ENCODE results near the gene DMRTA2. TPM values are rescaled to one million over a fixed set of nuclear protein-coding genes. Genes with fewer than 3 reads are reported as not detected.
A peak's percentile ranks its signal among the peaks of the same experiment; 100 is the strongest.

Gene DMRTA2
- total RNA-seq, 1 donor: under 0.01 TPM

DNA sequence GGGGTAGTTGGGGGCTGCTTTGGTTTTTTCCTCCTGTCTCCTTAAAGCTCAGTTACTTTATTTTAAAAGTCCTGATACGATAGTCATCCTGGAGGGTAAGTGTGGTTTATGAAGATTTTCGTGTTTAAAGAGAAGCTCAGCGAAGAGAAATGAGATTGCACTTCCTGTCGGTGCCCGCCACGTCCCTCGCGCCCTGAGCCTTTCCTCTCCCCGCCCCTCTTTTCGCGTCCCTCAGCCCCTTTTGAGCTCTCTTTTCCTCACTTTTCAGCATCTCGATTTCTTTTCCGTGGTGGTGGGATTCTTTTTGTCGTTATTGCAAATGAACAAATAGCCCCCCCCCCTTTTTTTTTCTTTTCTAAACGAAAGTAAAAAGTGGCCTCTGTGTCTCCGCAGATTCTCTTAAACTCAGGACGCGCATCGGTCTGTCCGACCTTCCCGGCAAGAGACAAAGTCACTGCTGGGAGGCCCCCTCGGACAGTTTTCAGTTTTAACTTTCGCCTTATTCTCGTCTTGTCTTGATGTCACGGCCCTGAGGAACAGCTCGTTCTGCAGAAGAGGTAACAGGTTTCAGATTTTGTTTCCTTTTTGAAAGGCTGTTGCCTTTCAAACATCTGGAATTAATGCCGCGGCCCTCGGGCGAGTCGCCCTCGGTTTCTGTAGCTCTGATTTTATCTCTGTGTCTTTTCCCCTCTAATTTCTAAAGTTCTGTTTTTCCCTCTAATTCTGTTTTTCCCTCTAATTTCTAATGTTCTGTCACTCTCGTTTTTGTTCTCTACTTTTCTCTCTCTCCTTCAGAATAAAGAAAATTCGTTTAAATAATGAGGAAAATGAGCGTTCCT, 1.0 kb upstream of the DMRTA2 start:
- H3K79me2 ChIP-seq (ENCODE audit: insufficient read depth, low read length): no peaks in the 10 kb centered on the region
- H3K4me2 ChIP-seq (ENCODE audit: insufficient read depth, low read length): peak overlapping the region; percentile 61
- H3K4me1 ChIP-seq (ENCODE audit: insufficient read depth, low read length): no peaks in the 10 kb centered on the region
- H2AFZ ChIP-seq (ENCODE audit: low read length): no peak overlapping the region
- H3K27ac ChIP-seq (ENCODE audit: low read depth, low read length): no peak overlapping the region
- no peaks in the 10 kb centered on the region for H3K9me3 ChIP-seq (ENCODE audit: low read depth, low read length)
- peaks cover 100% of the 10 kb centered on the region for H3K27me3 ChIP-seq (ENCODE audit: insufficient read depth, low read length)
- peaks cover 5% of the 10 kb centered on the region for H4K20me1 ChIP-seq (ENCODE audit: insufficient read depth, low read length)
- TF ChIP-seq, protein P1, sequence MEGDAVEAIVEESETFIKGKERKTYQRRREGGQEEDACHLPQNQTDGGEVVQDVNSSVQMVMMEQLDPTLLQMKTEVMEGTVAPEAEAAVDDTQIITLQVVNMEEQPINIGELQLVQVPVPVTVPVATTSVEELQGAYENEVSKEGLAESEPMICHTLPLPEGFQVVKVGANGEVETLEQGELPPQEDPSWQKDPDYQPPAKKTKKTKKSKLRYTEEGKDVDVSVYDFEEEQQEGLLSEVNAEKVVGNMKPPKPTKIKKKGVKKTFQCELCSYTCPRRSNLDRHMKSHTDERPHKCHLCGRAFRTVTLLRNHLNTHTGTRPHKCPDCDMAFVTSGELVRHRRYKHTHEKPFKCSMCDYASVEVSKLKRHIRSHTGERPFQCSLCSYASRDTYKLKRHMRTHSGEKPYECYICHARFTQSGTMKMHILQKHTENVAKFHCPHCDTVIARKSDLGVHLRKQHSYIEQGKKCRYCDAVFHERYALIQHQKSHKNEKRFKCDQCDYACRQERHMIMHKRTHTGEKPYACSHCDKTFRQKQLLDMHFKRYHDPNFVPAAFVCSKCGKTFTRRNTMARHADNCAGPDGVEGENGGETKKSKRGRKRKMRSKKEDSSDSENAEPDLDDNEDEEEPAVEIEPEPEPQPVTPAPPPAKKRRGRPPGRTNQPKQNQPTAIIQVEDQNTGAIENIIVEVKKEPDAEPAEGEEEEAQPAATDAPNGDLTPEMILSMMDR (IDR thresholded peaks at IDR 0.05; ENCODE audit: extremely low read depth, low read depth, low read length): no peak
- peak overlapping the region; percentile 45 for H3K4me3 ChIP-seq (ENCODE audit: insufficient read depth, low read length)
- no peaks in the 10 kb centered on the region for H3K36me3 ChIP-seq (ENCODE audit: insufficient read depth, low read length)
- DNase-seq (ENCODE audit: insufficient read length, low spot score, missing footprints): peak; percentile 92

DNA sequence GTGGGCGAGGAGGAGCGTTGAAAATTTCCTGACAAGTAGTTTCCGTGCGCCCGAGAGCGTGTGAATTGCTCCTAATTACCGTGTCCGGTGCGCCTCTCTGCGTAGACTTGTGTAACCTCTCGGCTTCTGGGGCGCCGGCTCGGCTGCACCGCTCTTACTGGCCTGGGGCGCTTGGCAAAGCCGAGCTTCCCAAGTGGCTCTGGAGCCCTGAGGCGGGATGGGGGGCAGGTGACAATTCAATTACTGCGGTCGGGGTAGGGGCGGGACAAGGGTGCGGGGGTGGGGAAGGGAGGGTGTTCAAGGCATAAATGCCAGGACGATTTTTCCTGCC, 392 bp upstream of the DMRTA2 start:
- H3K36me3 ChIP-seq (ENCODE audit: insufficient read depth, low read length): no peaks in the 10 kb centered on the region
- TF ChIP-seq, protein P1 (IDR thresholded peaks at IDR 0.05; ENCODE audit: extremely low read depth, low read depth, low read length): no peak
- peaks cover 5% of the 10 kb centered on the region for H4K20me1 ChIP-seq (ENCODE audit: insufficient read depth, low read length)
- no peak overlapping the region for H3K27ac ChIP-seq (ENCODE audit: low read depth, low read length)
- H3K4me3 ChIP-seq (ENCODE audit: insufficient read depth, low read length): no peak overlapping the region
- DNase-seq (ENCODE audit: insufficient read length, low spot score, missing footprints): peak; percentile 94
- no peak overlapping the region for H2AFZ ChIP-seq (ENCODE audit: low read length)
- no peaks in the 10 kb centered on the region for H3K79me2 ChIP-seq (ENCODE audit: insufficient read depth, low read length)
- no peaks in the 10 kb centered on the region for H3K9me3 ChIP-seq (ENCODE audit: low read depth, low read length)
- peaks cover 98% of the 10 kb centered on the region for H3K27me3 ChIP-seq (ENCODE audit: insufficient read depth, low read length)
- H3K4me2 ChIP-seq (ENCODE audit: insufficient read depth, low read length): no peak overlapping the region
- H3K4me1 ChIP-seq (ENCODE audit: insufficient read depth, low read length): no peaks in the 10 kb centered on the region

DNA sequence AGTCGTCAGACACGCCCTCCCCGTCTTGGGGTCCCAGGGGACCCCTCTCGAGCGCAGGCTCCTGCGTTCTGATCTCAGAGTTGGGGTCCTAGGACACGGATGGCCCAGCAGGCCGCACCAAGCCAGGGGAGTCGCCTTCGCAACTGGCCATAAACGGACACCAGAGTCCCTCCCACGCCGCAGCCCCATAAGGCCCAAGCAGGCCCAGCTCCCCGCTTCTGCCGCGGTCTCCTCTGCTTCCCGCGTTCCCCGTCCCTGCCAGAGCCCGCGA, 633 bp downstream of the DMRTA2 start:
- Histone ChIP-seq H2AFZ (ENCODE audit: low read length) (no peak overlapping the region), H3K79me2 (ENCODE audit: insufficient read depth, low read length) (no peaks in the 10 kb centered on the region), H4K20me1 (ENCODE audit: insufficient read depth, low read length) (peaks cover 5% of the 10 kb centered on the region), H3K4me3 (ENCODE audit: insufficient read depth, low read length) (no peak overlapping the region), H3K4me2 (ENCODE audit: insufficient read depth, low read length) (no peak overlapping the region), H3K27ac (ENCODE audit: low read depth, low read length) (no peak overlapping the region), H3K9me3 (ENCODE audit: low read depth, low read length) (no peaks in the 10 kb centered on the region), H3K36me3 (ENCODE audit: insufficient read depth, low read length) (no peaks in the 10 kb centered on the region), H3K4me1 (ENCODE audit: insufficient read depth, low read length) (no peaks in the 10 kb centered on the region), H3K27me3 (ENCODE audit: insufficient read depth, low read length) (peaks cover 98% of the 10 kb centered on the region)
- DNase-seq (ENCODE audit: insufficient read length, low spot score, missing footprints): no peak
- TF ChIP-seq, protein P1 (IDR thresholded peaks at IDR 0.05; ENCODE audit: extremely low read depth, low read depth, low read length): no peak

DNA sequence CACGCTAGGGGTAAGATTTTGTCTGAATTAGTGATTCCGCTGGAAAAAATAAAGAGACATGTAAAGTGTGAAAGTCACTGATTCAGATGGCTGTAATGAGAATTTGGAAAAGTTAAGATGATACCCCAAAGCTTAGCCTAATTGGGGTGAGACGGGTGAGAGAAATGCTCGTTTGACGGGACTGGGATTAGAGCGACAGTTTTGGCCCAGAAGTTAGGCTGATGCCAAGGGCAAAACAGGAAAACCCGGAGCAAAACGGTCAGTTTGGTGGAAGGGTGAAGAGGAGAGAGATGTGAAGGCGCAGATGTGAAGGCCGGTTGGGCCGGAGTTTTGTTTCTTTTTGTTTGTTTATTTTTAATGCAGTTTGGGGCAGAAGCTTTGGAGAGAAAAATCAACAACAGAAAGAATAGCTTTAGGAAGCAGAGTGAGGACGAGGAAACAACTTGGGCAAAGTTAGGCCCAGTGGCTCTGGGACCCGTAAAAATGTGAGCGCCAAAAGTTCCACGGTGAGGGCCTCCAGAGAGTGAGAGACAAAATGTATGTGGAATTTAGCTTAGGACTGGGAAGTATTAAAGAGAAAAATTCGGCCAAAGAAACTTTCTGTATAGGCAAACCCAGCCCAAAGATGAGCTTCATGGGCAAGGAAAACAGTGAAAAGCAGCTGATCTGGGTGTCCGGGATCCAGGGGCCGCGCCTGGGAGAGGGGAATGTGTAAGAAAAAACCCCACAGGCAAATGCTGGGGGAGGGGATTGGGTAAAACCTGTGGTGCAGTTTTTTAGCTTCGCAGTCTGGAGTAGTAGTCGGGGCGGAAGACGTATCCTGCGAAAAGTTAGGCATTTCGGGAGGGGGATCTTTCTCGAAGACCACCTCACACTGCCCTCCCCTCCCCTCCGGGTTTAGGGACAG, 1.2 kb downstream of the DMRTA2 start:
- Histone ChIP-seq H4K20me1 (ENCODE audit: insufficient read depth, low read length) (peaks cover 5% of the 10 kb centered on the region), H3K27me3 (ENCODE audit: insufficient read depth, low read length) (peaks cover 98% of the 10 kb centered on the region), H2AFZ (ENCODE audit: low read length) (no peak overlapping the region), H3K79me2 (ENCODE audit: insufficient read depth, low read length) (no peaks in the 10 kb centered on the region), H3K4me2 (ENCODE audit: insufficient read depth, low read length) (no peak overlapping the region), H3K9me3 (ENCODE audit: low read depth, low read length) (no peaks in the 10 kb centered on the region), H3K4me3 (ENCODE audit: insufficient read depth, low read length) (no peak overlapping the region), H3K4me1 (ENCODE audit: insufficient read depth, low read length) (no peaks in the 10 kb centered on the region), H3K36me3 (ENCODE audit: insufficient read depth, low read length) (no peaks in the 10 kb centered on the region), H3K27ac (ENCODE audit: low read depth, low read length) (no peak overlapping the region)
- TF ChIP-seq, protein P1 (IDR thresholded peaks at IDR 0.05; ENCODE audit: extremely low read depth, low read depth, low read length): no peak
- DNase-seq (ENCODE audit: insufficient read length, low spot score, missing footprints): peak; percentile 84

All from osteoblast (primary cell).